Thyroid gland (tissue), 4 donors: ENCODE measurements around the gene LIMCH1. TPM values are rescaled to one million over a fixed set of nuclear protein-coding genes. Genes with fewer than 3 reads are reported as not detected.

Experiments
- DNase-seq, 2 donors: peaks; one replicate each; pipeline ENCODE4 v3.0.0-alpha.2; 2019
- H3K27ac ChIP-seq, 3 donors: fragments of 200-600 bp; sonication (generic); 1 replicate in 2 of 3; 2 replicates in 1 of 3; pipeline ENCODE4 v1.5.1; 2016 to 2019; ENCODE audit warnings: mild to moderate bottlenecking in 1 of 3, moderate library complexity in 1 of 3
- H3K27me3 ChIP-seq: fragments of 200-600 bp; sonication (generic); one replicate; pipeline ENCODE4 v1.5.1; 2019
- H3K36me3 ChIP-seq, 2 donors: fragments of 200-600 bp; sonication (generic); one replicate each; pipeline ENCODE4 v1.5.1; 2016 to 2019
- H3K4me1 ChIP-seq, 2 donors: fragments of 200-600 bp; sonication (generic); one replicate each; pipeline ENCODE4 v1.5.1; 2017 to 2019
- H3K4me3 ChIP-seq, 3 donors: fragments of 200-600 bp; sonication (generic); replicated peaks in 1 of 3; 1 replicate in 2 of 3; 2 replicates in 1 of 3; pipeline ENCODE4 v1.5.1; 2016; ENCODE audit warnings: mild to moderate bottlenecking in 1 of 3
- H3K9me3 ChIP-seq: fragments of 200-600 bp; sonication (generic); one replicate; pipeline ENCODE4 v1.5.1; 2017
- POLR2A ChIP-seq, 2 donors: fragments of 450-650 bp; IDR thresholded peaks; one replicate each; pipeline ENCODE4 v1.6.1; 2017; ENCODE audit warnings: antibody characterized with exemption in 2 of 2, mild to moderate bottlenecking in 2 of 2, moderate library complexity in 1 of 2
- WGBS, 2 donors: methylation state at CpG; one replicate each; pipeline ENCODE4 v1.1.5; 2017; 5-methylcytosine and 5-hydroxymethylcytosine counted together
- intact Hi-C: fragments of 100-400 bp; cut with DNase I; formaldehyde crosslinking; loops from one replicate; pipeline ENCODE4 v1.15.1; 2023
- total RNA-seq, 4 donors: library from RNA; depleted of rRNA; stranded (reverse); fragments of >200 nt; gene quantifications; one replicate each; pipeline ENCODE4 v1.2.3, GENCODE V29; 2016
- TF ChIP-seq, protein P1 (sequence below), 6 experiments: fragments of 200-600 bp in 3 of 6; fragments of 450-650 bp in 3 of 6; sonication (generic) in 3 of 6; IDR thresholded peaks; one replicate each; pipeline ENCODE4 v1.5.1; 2016 to 2019; ENCODE audit warnings: antibody characterized with exemption in 6 of 6, mild to moderate bottlenecking in 2 of 6, inconsistent platforms in 1 of 6, moderate library complexity in 1 of 6

The LIMCH1 gene
- total RNA-seq, 4 donors from 2014 or later: 136 to 267 (median 156) TPM

GRCh38 chr4:41713768-41714167 is 175.8 kb downstream of the LIMCH1 start:
- H3K4me3 ChIP-seq: no peak overlapping the region

GRCh38 chr4:41714364-41715000 is 176.5 kb downstream of the LIMCH1 start:
- Histone ChIP-seq H3K27ac (no peak overlapping the region), H3K27me3 (no peaks in the 10 kb centered on the region), H3K9me3 (no peaks in the 10 kb centered on the region), H3K36me3 (no peaks in the 10 kb centered on the region), H3K4me1 (no peaks in the 10 kb centered on the region), H3K4me3 (no peak overlapping the region)
- 80% methylated on average over 6 of the region's 6 CpGs for WGBS, 2 donors
- no peak for TF ChIP-seq POLR2A (IDR thresholded peaks at IDR 0.05)
- TF ChIP-seq, protein P1, sequence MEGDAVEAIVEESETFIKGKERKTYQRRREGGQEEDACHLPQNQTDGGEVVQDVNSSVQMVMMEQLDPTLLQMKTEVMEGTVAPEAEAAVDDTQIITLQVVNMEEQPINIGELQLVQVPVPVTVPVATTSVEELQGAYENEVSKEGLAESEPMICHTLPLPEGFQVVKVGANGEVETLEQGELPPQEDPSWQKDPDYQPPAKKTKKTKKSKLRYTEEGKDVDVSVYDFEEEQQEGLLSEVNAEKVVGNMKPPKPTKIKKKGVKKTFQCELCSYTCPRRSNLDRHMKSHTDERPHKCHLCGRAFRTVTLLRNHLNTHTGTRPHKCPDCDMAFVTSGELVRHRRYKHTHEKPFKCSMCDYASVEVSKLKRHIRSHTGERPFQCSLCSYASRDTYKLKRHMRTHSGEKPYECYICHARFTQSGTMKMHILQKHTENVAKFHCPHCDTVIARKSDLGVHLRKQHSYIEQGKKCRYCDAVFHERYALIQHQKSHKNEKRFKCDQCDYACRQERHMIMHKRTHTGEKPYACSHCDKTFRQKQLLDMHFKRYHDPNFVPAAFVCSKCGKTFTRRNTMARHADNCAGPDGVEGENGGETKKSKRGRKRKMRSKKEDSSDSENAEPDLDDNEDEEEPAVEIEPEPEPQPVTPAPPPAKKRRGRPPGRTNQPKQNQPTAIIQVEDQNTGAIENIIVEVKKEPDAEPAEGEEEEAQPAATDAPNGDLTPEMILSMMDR (IDR thresholded peaks at IDR 0.05): no peak
- intact Hi-C loops: no loop called here
- DNase-seq: no peak

More at GRCh38 chr4:41713768-41714167, 175.8 kb downstream of the LIMCH1 start:
- H3K9me3 ChIP-seq: no peaks in the 10 kb centered on the region
- no peaks in the 10 kb centered on the region for H3K27me3 ChIP-seq
- no peak overlapping the region for H3K27ac ChIP-seq
- 80% methylated on average over 1 of the region's 1 CpG for WGBS, 2 donors
- no peak for TF ChIP-seq POLR2A (IDR thresholded peaks at IDR 0.05)
- TF ChIP-seq, protein P1 (IDR thresholded peaks at IDR 0.05): no peak
- DNase-seq: no peak
- no peaks in the 10 kb centered on the region for H3K36me3 ChIP-seq
- no peaks in the 10 kb centered on the region for H3K4me1 ChIP-seq
- intact Hi-C loops: no loop called here

GRCh38 chr4:41715155-41715554 is 177.2 kb downstream of the LIMCH1 start:
- Histone ChIP-seq H3K4me3 (no peak overlapping the region), H3K27me3 (no peaks in the 10 kb centered on the region), H3K27ac (no peak overlapping the region), H3K36me3 (no peaks in the 10 kb centered on the region), H3K4me1 (no peaks in the 10 kb centered on the region), H3K9me3 (no peaks in the 10 kb centered on the region)
- intact Hi-C loops: no loop called here
- 66 to 83% methylated on average over 1 of the region's 1 CpG for WGBS, 2 donors
- TF ChIP-seq POLR2A (IDR thresholded peaks at IDR 0.05): no peak
- TF ChIP-seq, protein P1 (IDR thresholded peaks at IDR 0.05): no peak
- DNase-seq: no peak

DNA sequence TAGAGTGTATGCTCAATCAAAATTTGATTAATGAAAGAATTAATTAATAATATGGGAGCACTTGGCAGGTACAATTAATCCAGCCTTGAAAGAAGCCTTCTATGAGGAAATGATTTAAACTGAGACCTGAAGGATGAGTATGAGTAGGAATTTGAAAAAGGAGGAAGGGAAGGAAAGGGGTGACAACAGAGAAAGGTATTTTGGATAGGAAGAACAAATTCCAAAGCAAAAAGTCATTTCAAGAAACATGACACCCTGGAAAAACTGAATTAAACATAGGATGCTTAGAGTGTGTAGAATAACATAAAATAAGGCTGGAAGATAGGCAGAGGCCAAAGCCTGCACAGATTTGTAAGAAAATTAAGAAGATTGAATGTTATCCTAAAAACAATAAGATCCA is 180.9 kb downstream of the LIMCH1 start:
- TF ChIP-seq, protein P1 (IDR thresholded peaks at IDR 0.05): no peak
- TF ChIP-seq POLR2A (IDR thresholded peaks at IDR 0.05): no peak
- no peak overlapping the region for H3K4me3 ChIP-seq
- H3K9me3 ChIP-seq: no peaks in the 10 kb centered on the region
- H3K27me3 ChIP-seq: no peaks in the 10 kb centered on the region
- DNase-seq: no peak
- no peaks in the 10 kb centered on the region for H3K4me1 ChIP-seq
- H3K36me3 ChIP-seq: no peaks in the 10 kb centered on the region
- H3K27ac ChIP-seq: no peak overlapping the region
- intact Hi-C loops: no loop called here

DNA sequence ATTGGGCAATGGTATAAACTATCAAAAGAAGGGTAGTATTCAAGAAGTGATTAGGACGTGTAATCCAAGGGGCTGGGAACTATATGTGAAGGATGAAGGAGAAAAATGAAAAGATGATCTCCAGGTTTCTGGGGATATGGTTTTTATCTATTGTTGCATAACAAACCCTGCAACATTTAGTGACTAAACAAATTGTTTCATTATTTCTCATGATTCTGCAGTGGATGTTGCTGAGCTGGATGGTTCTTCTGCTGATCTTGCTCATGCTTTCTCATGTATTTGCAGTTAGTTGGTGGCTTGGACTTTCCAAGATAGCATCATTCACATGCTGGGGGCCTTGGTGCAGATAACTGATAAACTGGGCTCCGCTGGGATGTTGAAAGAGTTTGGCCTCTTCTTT is 181.5 kb downstream of the LIMCH1 start:
- Histone ChIP-seq H3K4me1 (no peaks in the 10 kb centered on the region), H3K27ac (no peak overlapping the region), H3K36me3 (no peaks in the 10 kb centered on the region), H3K4me3 (no peak overlapping the region), H3K9me3 (no peaks in the 10 kb centered on the region), H3K27me3 (no peaks in the 10 kb centered on the region)
- TF ChIP-seq POLR2A (IDR thresholded peaks at IDR 0.05): no peak
- TF ChIP-seq, protein P1 (IDR thresholded peaks at IDR 0.05): no peak
- WGBS, 2 donors: 83 to 94% methylated on average over 2 of the region's 2 CpGs
- intact Hi-C loops: no loop called here
- no peak for DNase-seq
